HG02943 (cell line): ENCODE results near the gene KCTD17.

Source experiments
- ATAC-seq: cut with Tn5 transposase; IDR thresholded peaks from one replicate; pipeline ENCODE4 v1.9.1; 2021; ENCODE audit warnings: mild to moderate bottlenecking, low read depth, moderate library complexity; ENCODE audit not compliant: unreplicated experiment

KCTD17 gene, protein sequence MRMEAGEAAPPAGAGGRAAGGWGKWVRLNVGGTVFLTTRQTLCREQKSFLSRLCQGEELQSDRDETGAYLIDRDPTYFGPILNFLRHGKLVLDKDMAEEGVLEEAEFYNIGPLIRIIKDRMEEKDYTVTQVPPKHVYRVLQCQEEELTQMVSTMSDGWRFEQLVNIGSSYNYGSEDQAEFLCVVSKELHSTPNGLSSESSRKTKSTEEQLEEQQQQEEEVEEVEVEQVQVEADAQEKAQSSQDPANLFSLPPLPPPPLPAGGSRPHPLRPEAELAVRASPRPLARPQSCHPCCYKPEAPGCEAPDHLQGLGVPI

DNA sequence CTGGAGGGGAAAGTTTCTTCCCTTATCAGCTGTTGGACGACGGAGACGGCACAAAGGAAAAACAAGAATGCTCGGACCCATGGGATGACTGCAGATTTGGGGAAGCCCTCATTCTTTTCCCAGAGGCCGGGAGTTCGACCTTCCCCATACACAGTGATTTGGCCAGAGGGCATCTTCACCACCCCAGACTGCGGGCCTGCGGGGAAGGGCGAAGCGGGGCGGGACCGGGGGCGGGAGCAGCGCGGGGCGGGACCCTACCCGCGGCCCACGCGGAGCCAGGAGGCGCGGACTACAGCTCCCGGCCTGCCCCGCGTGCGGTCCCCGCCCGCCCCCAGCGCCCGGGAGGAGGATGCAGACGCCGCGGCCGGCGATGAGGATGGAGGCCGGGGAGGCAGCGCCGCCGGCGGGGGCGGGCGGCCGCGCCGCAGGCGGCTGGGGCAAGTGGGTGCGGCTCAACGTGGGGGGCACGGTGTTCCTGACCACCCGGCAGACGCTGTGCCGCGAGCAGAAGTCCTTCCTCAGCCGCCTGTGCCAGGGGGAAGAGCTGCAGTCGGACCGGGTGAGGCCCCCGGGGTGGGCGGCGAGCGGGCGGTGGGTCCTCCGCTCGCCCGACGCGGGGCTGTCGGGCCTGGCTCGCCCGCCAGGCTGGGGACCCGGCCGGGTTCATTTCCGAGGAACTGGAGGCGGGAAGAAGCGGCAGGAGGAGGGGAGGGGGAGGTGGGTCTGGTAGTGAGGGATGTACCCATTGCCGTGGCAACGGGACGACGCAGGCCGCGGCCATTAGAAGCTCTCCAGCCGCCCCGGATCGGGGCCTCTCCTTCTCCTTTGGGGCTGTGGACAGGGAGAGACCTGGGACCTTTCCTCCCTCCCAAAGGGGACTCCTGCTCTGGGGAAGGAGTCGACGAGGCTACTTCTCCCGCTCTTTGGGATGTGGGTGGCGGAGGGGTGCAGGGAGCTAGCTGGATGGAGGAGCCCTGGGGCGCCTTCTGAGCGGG lies at the start of gene KCTD17:
KCTD17 (plus strand) TSS at position 352 of the 995 bp plus-strand sequence; CDS start at position 371, 19 bp downstream.
- no peak for ATAC-seq

DNA sequence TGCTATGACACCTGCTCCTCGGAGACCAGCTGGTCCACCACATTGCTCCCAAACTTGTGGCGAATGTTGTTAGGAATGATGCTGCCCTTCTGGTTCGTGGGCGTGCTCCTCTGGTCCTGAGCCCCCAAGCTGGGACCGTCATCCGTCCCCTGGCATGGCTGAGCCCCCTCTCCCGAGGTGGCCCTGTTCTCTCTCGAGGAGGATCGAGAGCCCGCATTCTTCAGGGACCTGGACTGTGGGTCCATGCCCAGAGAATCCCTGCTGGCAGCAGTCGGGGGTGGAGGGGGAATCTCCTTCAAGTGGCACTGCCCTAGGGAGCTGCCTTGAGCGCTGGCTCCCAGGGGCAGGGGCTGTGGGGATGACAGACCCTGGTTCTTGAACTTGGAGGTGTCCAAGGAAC lies 49.7 kb upstream of the KCTD17 start:
- ATAC-seq = no peak

DNA sequence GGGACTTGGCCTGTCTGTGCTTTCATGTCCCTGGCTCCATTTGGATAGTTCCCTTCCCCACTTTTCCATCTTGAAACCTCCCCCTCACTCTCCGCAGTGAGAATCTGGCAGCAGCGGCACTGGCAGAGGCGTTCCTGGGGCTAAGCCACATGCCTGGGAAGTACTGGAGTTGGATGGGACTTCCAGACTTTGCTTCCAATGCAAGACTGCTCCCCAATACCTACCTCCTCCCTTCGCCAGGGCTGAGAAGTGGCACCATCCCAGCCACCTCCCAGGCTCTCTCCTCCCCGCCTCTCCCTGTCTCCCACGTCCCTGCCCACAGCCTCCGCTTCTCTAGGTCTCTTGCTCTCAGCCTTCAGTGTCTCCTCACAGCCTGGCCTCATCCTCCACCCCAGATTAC lies 48.9 kb upstream of the KCTD17 start:
- ATAC-seq = no peak

DNA sequence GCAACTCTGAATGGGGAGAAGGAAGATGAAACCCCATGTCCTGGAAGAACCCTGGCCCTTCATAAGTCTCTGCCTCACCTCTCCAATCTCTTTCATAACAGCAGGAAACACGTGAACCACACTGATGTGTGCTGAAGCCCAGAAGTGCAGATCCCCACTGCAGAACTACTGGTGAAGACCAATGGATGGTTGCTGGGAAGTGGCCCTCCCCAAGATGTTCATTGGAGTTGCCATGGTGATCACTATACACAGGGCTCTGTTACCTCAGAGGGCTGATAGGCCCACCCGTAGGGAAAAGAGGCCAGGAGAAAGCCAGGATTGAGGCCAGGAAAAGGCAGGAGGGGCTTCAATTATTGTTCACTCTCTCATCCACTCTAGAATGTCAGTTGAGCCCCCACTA lies 43.9 kb upstream of the KCTD17 start:
- ATAC-seq = no peak

DNA sequence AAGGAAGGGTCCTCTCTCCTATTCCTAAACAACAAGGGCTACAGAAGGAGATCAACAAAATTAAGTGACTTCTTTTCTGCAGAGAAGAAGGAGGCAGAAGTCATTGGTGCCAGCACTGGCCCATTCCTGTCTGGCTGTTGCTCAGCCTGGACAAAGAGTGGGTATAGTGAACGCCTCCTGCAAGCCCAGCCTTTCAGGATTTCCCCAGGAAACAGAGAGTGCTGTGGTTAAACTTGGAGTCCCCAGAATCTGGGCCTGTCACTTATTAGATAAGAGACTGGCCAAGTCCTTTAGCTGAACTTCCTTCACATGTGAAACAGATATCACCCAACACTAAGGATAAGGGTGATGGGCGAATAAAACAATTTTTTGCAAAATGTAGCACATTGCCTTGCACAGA lies 43.2 kb upstream of the KCTD17 start:
- no peak for ATAC-seq

DNA sequence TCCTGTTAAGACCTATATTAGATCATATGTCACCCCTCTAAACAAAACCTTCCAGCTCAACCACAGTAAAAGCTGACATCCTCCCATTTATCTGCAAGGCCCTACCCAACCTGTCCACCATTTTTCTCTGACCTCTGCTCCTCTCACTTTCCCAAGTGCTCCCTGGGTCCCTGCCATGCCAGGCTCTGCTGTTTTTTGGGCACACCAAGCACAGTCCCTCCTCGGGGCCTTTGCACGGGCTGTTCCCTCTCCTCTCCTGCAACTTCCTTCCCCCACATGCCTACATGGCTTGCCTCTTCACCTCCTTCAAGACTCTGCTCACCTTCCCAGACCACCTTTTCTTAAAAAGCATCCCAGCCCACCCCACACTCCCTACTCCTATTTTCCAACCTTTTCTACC lies 42.1 kb upstream of the KCTD17 start:
- no peak for ATAC-seq

DNA sequence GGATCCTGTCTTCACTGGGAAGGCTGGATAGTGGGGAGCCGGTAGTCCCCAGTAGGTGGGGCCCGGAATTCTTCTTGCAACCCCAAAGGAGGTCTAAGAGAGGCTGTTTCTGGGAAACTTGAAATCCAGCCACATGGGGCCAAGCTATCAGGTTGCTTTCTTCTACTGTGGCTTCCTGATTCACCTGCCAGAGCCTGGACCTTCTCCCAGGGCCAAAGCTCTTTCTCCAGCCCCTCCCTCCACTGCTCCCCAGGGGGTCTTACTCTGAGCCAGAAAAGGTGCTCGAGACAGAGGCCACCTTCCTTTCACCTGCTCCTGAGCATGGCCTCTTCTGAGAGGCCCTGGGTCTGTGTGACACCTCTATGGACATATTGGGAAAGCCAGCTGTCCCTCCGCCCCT lies 41.4 kb upstream of the KCTD17 start:
- ATAC-seq = no peak

DNA sequence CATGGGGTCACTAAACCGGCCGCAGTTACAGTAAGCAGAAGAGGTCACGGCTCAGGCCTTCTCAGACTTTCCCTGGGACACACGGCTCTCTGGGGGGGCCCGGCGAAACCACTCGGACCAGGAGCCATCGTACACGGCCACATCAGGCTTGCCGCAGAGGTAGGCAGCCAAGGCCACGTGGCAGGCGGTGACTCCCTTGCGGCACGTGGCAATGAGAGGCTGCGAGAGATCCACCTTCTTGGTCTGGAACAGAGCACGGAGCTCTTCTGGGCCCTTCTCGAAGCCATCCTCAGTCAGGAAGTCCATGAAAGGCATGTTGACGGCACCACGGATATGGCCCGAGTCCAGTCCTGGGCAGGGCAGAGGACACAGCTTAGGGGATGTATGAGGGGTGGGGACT lies 40.6 kb upstream of the KCTD17 start:
- ATAC-seq = no peak

DNA sequence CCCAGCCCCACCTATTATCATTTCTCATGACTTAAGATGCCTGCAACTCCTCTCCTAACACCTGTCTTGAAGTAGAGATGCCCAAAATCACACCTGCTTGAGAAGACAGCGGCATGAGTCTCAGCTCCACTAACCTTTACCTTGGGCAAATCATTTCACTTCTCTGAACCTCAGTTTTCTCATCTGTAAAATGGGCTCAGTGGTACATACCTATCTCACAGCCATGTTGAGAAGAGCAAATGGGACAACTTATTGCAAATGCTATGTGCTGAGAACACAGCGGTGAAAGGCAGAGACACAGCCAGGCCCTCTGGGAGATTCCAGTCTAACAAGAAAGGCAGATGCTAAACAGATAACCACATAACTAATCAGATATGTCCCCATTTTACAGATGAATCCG lies 40.1 kb upstream of the KCTD17 start:
- ATAC-seq = no peak

DNA sequence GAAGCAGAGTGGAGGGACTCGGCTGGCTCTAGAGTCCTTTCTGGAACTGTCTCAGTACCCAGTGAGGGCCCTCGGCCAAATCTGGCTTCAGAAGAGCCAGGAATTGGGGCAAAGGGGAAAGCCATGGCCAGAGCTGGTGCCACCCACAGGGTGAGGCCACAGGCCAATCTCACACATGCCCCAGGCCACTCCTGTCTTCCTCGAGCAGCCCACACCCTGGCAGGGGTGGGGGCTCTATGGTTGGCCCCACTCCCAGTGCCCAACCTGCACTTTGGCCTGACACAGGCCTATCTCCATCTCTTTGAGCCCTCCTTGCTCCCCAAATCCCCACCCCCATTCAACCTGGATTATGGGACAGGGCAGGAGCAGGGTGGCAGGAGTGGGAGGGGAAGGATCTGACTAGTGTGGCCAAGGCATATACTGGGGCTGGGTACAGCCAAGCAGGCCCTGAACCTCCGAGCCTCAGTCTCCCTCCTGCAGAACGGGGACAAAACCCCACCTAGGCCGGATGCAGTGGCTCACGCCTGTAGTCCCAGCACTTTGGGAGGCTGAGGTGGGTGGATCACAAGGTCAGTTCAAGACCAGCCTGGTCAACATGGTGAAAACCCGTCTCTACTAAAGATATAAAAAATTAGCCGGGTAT lies 39.2 kb upstream of the KCTD17 start:
- ATAC-seq = no peak

DNA sequence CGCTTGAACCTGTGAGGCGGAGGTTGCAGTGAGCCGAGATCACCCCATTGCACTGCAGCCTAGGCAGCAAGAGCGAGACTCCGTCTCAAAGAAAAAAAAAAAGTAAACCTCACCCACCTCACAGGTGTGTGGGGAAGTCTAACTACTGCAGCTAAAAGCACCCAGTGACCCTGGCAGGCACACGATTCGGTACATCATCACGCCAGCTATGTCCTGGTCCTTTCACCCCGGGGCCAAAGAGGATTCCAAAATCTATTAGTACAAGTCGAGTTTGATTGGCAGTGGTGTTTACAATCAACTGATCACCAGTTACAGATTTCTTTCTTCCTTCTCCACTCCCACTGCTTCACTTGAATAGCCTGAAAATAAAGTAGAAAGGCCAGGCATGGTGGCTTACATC lies 38.6 kb upstream of the KCTD17 start:
- ATAC-seq = no peak

DNA sequence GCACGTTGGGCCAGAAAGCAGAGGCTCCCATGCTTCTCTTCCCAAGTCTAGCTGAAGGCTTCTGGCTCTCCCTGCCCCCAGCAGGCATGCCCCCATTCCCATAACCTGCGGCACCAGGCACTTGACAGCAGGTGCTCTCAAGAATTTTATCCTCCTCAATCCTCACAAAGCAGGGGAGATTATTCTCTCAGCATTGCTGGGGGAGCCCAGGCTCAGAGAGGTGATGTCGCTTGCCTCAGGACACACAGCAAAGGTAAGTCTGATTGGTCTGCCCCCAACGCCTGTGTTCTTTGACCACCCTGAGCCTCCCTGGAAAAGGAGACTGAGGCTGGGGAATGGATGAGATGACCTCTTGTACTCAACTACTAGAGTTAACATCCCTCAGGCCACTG lies 37.1 kb upstream of the KCTD17 start:
- ATAC-seq = no peak

DNA sequence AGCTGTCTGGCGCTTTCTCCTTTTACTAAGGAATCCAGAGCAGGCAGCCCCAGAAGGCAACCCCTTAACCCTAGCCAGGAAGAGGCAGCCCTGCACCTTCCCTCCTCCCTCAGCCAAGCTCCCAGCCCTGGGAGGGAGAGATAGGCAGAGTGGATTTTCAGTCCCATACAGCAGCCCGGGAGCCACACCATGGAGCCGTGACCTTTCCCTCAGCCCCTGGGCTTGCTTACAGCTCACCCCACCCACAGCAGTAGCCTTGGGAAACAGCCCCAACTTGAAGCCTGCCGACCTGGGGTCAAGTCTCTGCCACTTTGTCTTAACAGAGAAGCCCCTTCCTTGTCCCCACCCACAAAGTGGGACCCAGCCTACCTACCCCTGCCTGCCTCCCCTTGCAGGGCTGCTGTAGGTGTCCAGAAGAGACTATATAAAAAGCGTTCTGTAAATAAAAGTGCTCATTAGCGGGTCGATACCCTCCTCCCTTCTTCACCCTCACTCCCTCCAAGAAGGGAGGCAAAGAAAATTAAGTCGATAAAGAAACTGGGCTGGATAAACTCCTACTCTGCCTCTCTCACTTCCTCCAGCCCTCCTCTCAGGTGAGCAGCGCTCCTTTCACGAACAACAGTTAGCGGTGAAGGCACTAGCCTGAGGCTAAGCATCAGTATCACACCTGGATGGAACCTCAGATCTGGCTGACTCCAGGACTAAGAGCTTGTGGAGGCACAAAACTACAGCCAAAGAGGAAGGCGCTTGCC lies 36.5 kb upstream of the KCTD17 start:
- ATAC-seq = no peak

DNA sequence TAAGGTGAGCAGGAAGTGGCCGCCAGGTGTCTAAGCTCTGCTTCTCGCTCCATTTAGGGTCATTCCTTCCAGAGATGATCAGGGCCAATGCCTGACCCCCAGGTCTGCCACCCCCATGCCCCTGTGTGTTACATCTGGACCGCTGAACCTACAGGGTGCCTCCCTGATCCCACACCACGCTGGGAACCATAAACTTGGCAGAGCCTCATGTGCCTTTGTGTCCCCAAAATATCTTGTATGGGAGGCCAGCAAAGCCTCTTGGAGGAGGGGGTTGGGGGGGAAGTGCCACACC lies 36.0 kb upstream of the KCTD17 start:
- ATAC-seq = no peak

DNA sequence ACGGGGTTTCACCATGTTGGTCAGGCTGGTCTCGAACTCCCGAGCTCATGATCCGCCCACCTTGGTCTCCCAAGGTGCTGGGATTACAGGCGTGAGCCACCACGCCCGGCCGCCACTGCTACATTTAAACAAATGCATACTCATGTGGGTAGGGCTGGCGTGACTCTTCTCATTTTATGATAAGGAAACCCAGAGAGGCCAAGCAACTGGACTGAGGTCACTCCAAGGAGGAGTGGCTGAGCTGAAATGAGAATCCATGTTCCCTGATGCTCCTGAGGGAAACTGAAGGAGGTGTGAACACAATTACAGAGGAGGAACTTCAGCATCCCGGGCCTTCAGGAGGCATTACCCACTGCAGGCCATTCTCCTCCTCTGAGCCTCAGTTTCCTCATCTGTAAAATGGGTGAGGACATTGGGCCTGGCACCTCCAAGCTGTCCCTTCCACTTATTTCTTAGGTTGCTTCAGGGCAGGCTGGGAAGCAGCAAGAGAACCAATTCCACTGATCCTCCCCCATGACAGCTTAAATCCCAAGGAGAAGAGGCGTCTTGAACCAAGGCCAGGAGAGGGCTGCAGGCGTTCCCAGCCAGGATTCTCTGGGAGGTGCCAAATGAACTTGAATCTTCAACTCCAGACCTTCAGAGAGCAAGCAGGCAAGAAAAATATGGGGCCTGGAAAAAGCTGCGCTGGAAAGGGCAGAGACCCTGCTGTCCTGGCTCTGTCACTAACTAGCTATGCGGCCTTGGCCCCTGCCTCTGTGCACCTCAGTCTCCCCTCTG lies 35.2 kb upstream of the KCTD17 start:
- no peak for ATAC-seq

DNA sequence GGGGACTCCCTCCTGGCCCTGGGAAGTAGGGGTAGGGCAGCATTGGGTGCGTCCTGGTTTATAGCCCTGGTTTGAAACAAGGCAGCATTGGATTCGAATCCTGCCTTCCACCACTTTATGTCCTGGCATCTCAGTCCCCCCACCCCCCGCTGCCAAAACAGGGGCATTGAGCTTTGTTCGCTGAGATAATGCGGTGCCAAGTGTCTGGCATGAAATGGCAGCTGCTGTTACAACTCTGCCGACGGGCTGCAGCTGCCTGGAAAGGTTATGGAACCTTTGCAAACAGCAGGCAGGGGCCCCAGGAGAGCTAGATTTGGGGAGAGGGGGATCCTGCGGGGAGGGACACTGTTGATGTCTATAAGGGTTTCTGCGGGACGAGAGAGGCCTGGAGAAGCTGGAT lies 34.2 kb upstream of the KCTD17 start:
- no peak for ATAC-seq

DNA sequence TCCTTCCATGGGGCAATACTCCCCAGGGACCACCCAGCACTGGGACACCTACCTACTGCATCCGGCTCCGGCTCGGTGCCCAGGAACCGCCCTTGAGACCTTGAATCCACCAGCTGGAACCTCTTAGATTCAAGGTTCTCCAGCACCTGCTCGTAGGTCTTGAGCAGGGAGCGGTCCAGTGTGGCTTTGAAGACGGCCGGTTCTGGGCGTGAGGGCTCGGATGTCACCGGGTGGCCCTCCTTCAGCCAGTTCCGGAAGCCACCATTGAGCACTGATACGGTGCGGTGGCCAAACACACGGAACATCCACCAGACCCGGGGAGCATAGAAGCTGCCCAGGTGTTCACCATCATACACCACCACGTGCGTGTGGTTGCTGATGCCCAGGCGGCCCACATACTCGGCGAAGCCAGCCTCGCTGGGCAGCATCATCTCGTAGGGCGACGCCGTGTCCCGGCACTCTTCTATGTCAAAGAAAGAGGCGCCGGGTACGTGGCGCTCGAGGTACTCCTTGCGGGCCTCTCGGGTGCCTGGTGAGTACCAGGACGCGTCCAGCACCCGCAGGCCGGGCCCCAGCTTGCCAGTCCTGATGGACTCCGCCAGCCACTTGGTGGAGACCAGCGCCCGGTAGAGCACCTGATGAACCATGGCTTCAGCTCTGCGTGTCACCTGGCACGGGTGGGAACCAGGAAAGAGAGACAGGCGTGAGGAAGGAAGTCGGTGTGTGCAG lies 33.3 kb upstream of the KCTD17 start:
- ATAC-seq = no peak

DNA sequence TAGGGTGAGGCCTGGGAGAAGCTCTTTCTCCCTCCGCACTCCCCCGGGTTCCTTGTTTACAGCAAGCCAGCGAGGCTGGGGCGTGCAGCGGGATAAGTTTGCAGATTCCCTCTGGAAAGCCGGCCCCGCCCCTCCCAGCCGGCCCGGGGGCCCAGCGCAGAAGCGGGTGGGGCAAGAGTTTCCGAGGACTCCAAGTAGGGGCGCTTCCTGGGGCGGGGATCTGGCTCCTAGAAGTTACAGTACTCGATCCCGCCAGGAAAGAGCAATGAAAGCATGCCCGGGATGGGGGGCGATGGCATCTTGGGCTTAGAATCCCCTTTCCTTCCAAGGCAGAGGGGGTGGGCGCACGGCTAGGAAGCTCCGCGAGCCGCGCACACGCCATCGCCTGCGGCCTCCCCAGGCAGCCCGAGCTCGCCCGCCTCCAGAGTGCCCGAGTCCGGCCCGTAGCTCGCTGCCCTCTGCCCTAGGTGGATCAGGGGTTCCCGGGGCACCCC lies 32.7 kb upstream of the KCTD17 start:
- no peak for ATAC-seq
